Head of caudate nucleus (tissue), 42 donors: ENCODE data around the gene FBXL7.

ENCODE experiments used
- DNase-seq, 42 donors: peaks; one replicate each; pipeline versions ENCODE4 v3.0.0 to v3.0.0-alpha.2; 2020 to 2021; ENCODE audit warnings: mixed read lengths in 7 of 42
- intact Hi-C: fragments of 100-400 bp; cut with DNase I; formaldehyde crosslinking; loops from one replicate; pipeline ENCODE4 v1.15.0; 2022

Gene FBXL7

GRCh38 chr5:15529821-15530220 lies 29.8 kb downstream of the FBXL7 start:
- intact Hi-C loops: no loop called here
- no peak for DNase-seq

- intact Hi-C loops: no loop called here
- no peak for DNase-seq
These were observed 33.3 kb downstream of the FBXL7 start for GRCh38 chr5:15533129-15533893.

GRCh38 chr5:15535938-15536337 lies 36.0 kb downstream of the FBXL7 start:
- intact Hi-C loops: no loop called here
- DNase-seq: no peak

GRCh38 chr5:15538516-15538915 lies 38.5 kb downstream of the FBXL7 start:
- intact Hi-C loops: no loop called here
- DNase-seq: no peak

GRCh38 chr5:15539951-15540350 lies 40.0 kb downstream of the FBXL7 start:
- DNase-seq: no peak
- intact Hi-C loops: no loop called here

- peak in 2 of 42 donors; percentile 12 to 40 for DNase-seq
- intact Hi-C loops: no loop called here
These were observed 44.1 kb downstream of the FBXL7 start for GRCh38 chr5:15544039-15544438.

GRCh38 chr5:15545082-15545481 lies 45.1 kb downstream of the FBXL7 start:
- DNase-seq: no peak
- intact Hi-C loops: no loop called here

GRCh38 chr5:15547261-15547839 lies 47.4 kb downstream of the FBXL7 start:
- no peak for DNase-seq
- intact Hi-C loops: no loop called here

GRCh38 chr5:15549961-15550360 lies 50.0 kb downstream of the FBXL7 start:
- intact Hi-C loops: no loop called here
- DNase-seq: no peak

- no peak for DNase-seq
- intact Hi-C loops: no loop called here
These were observed 50.6 kb downstream of the FBXL7 start for GRCh38 chr5:15550502-15551112.

GRCh38 chr5:15551113-15551504 lies 51.1 kb downstream of the FBXL7 start:
- no peak for DNase-seq
- intact Hi-C loops: no loop called here

GRCh38 chr5:15554542-15554941 lies 54.6 kb downstream of the FBXL7 start:
- no peak for DNase-seq
- intact Hi-C loops: no loop called here

- no peak for DNase-seq
These were observed 55.2 kb downstream of the FBXL7 start for GRCh38 chr5:15555176-15555575.

GRCh38 chr5:15558240-15558639 lies 58.3 kb downstream of the FBXL7 start:
- intact Hi-C loops: no loop called here
- no peak for DNase-seq

More at GRCh38 chr5:15555176-15555575, 55.2 kb downstream of the FBXL7 start:
- intact Hi-C loops: no loop called here

- no peak for DNase-seq
- intact Hi-C loops: no loop called here
These were observed 58.7 kb downstream of the FBXL7 start for GRCh38 chr5:15558681-15559080.

GRCh38 chr5:15560421-15560820 lies 60.4 kb downstream of the FBXL7 start:
- intact Hi-C loops: no loop called here
- no peak for DNase-seq

GRCh38 chr5:15564523-15564922 lies 64.5 kb downstream of the FBXL7 start:
- DNase-seq: no peak
- intact Hi-C loops: no loop called here

GRCh38 chr5:15564957-15565356 lies 65.0 kb downstream of the FBXL7 start:
- DNase-seq: no peak
- intact Hi-C loops: no loop called here

- peak in 1 of 42 donors; percentile 42 for DNase-seq
- intact Hi-C loops: no loop called here
These were observed 66.3 kb downstream of the FBXL7 start for GRCh38 chr5:15566306-15566705.

- DNase-seq: no peak
- intact Hi-C loops: no loop called here
These were observed 66.8 kb downstream of the FBXL7 start for GRCh38 chr5:15566789-15567188.

GRCh38 chr5:15570491-15570890 lies 70.5 kb downstream of the FBXL7 start:
- intact Hi-C loops: no loop called here
- DNase-seq: no peak
